BJ (cell line): ENCODE data around the gene HSPBP1. TPM values are rescaled to one million over a fixed set of nuclear protein-coding genes. Genes with fewer than 3 reads are reported as not detected.

ENCODE experiments used
- CTCF ChIA-PET: fragments of 350-600 bp; formaldehyde crosslinking; extraction: SDS; loops from one replicate; lab custom pipeline; 2021; ENCODE audit warnings: antibody characterized with exemption, inconsistent platforms; lab: Yijun Ruan, JAX
- POLR2A ChIA-PET: fragments of 300-600 bp; sonication (Branson Sonifier 250); formaldehyde crosslinking; extraction: SDS; loops from one replicate; lab custom pipeline; 2021; ENCODE audit warnings: antibody characterized with exemption; lab: Charles Lee
- DNase-seq: peaks from one replicate; pipeline ENCODE4 v3.0.0-alpha.2; 2011; ENCODE audit warnings: low read depth
- H3K27me3 ChIP-seq: 2 replicates; pipeline ENCODE4 v1.6.0; 2011; ENCODE audit warnings: low read length; ENCODE audit not compliant: control insufficient read depth, insufficient read depth
- H3K36me3 ChIP-seq: 2 replicates; pipeline ENCODE4 v1.5.1; 2011; ENCODE audit warnings: low read length; ENCODE audit not compliant: control insufficient read depth, insufficient read depth
- H3K4me3 ChIP-seq: 2 replicates; pipeline ENCODE4 v1.5.1; 2011; ENCODE audit warnings: low read depth, mild to moderate bottlenecking, control low read depth, low read length
- CTCF ChIP-seq: IDR thresholded peaks from 2 replicates; pipeline ENCODE4 v1.5.1; 2011; ENCODE audit warnings: low read depth, mild to moderate bottlenecking, control low read depth, inconsistent platforms, low read length, moderate library complexity; ENCODE audit not compliant: insufficient read depth
- polyA plus RNA-seq: library from polyadenylated mRNA; depleted of rRNA; stranded (reverse); fragments of >200 nt; gene quantifications from 2 replicates; pipeline ENCODE4 v1.2.3, GENCODE V29; 2011

HSPBP1 gene
- polyA plus RNA-seq, 1 experiment: 43.8 TPM

- H3K36me3 ChIP-seq: no peaks in the 10 kb centered on the region; the same call in 1 of the 2 replicates
- CTCF ChIA-PET: interaction anchor here (0.7 to 2.7 kb wide), 5 partner anchors 9 to 159 kb away, joined by 3 to 8 read pairs (median 3); no protein-coding TSS in a partner anchor
- peak within 1 kb of the TSS; percentile 79 for H3K4me3 ChIP-seq
- POLR2A ChIA-PET: interaction anchor here (0.5 to 1.1 kb wide), 3 partner anchors 42 to 143 kb away, joined by 3 to 6 read pairs (median 6); no protein-coding TSS in a partner anchor
- TF ChIP-seq CTCF: no peak
- peak; percentile 98 for DNase-seq
- no peaks in the 10 kb centered on the region for H3K27me3 ChIP-seq
These were observed 20.9 kb downstream of the HSPBP1 start, which contains the start of gene PPP6R1 for GRCh38 chr19:55258828-55259539. TSS of gene PPP6R1 (minus strand) at chr19:55259017. CDS start at chr19:55247103, 11,914 bp downstream.

GRCh38 chr19:55258476-55258827 is 21.5 kb downstream of the HSPBP1 start:
- Histone ChIP-seq H3K27me3 (no peaks in the 10 kb centered on the region), H3K36me3 (peaks cover 2% of the 10 kb centered on the region), H3K4me3 (peak overlapping the region; percentile 79)
- CTCF ChIA-PET: interaction anchor here (2.7 kb wide), 1 partner anchor 98 kb away, joined by 8 read pairs; no protein-coding TSS in a partner anchor
- POLR2A ChIA-PET: interaction anchor here (0.7 kb wide), 1 partner anchor 80 kb away, joined by 6 read pairs; no protein-coding TSS in a partner anchor
- no peak for TF ChIP-seq CTCF
- DNase-seq: no peak

- TF ChIP-seq CTCF: no peak
- peaks cover 3% of the 10 kb centered on the region for H3K36me3 ChIP-seq
- H3K4me3 ChIP-seq: peak overlapping the region; percentile 79
- CTCF ChIA-PET: interaction anchor here (0.6 to 1.3 kb wide), 2 partner anchors 160 to 170 kb away, joined by 3 to 5 read pairs; no protein-coding TSS in a partner anchor
- no peaks in the 10 kb centered on the region for H3K27me3 ChIP-seq
- DNase-seq: no peak
- POLR2A ChIA-PET: no interaction called here
These were observed 22.2 kb downstream of the HSPBP1 start for GRCh38 chr19:55257461-55258420.

- Histone ChIP-seq H3K36me3 (peaks cover 3% of the 10 kb centered on the region), H3K27me3 (no peaks in the 10 kb centered on the region), H3K4me3 (peak overlapping the region; percentile 79)
- ChIA-PET POLR2A (interaction anchor here (0.7 kb wide), 1 partner anchor 83 kb away, joined by 9 read pairs; no protein-coding TSS in a partner anchor), CTCF (interaction anchor here (1.3 to 1.7 kb wide), 2 partner anchors 44 to 161 kb away, joined by 5 read pairs; no protein-coding TSS in a partner anchor)
- DNase-seq: no peak
- TF ChIP-seq CTCF: no peak
These were observed 23.1 kb downstream of the HSPBP1 start for GRCh38 chr19:55256562-55257460.
